Measurements from ENCODE around the gene FBXO3.

FBXO3 gene

GRCh38 chr11:33700502-33701271 lies 73.6 kb downstream of the FBXO3 start, which contains the start of gene C11orf91:
C11orf91 (minus strand) TSS chr11:33700826; CDS start chr11:33700740, 86 bp downstream.
- DNase-seq = peak; percentile 43

DNA sequence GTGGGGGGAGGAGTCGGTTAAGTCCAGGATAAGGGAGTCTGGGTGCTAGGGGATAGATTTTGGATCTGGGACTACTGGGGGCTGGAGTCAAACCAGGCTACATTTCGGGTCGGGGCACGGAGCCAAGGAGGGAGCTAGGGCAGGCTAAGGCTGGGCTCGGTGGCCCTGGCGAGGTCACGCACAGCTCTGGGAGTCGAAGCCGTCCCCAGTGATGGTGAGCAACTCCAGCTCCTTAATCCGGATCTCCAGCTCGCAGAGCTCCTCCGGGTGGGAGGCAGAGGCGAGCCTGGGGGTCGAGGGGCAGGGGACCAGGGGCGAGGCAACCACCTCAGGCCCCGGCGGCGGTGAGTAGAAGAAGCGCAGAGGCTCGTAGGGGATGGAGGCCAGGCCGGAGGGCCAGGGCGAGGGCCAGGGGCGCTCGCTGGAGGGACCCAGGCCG lies 74.2 kb downstream of the FBXO3 start:
- no peak for DNase-seq

- DNase-seq = no peak
These were observed 74.7 kb downstream of the FBXO3 start for GRCh38 chr11:33699515-33700062.

DNA sequence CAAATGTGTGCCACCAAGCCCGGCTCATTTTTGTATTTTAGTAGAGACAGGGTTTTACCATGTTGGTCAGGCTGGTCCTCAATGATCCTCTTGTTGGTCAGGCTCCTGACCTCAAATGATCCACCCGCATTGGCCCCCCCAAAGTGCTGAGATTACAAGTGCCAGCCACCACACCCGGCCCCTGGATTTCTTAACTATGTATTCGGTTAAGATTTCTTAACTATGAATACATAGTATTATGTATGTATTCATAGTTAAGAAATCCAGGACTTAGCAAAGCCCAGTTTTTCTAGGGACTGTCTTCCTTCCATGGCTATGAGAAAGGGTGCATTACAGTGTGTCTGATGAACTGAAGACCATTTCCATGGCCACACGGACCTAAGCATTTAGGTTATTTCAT lies 75.4 kb downstream of the FBXO3 start:
- no peak for DNase-seq

DNA sequence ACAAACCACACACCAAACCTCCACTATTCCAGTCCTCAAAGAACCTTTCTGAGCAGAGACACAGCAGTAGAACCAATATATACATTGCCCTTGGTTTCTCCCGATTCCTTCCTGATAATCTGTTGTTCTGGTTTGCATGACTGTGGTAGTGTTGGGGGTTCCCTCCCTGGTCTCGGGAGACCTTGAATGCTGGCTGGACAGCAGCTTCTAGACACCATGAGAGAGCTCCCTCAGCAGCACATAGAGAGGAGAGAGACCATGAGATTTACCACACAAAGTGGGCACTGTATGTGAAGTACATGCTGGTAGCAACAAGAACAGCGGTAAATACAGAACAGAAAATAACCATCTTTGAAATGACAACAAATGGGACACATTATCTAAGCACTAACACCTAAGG lies 76.3 kb downstream of the FBXO3 start:
- no peak for DNase-seq

- DNase-seq = no peak
These were observed 77.2 kb downstream of the FBXO3 start for GRCh38 chr11:33696931-33697638.

- DNase-seq = no peak
These were observed 77.9 kb downstream of the FBXO3 start for GRCh38 chr11:33696411-33696810.

DNA sequence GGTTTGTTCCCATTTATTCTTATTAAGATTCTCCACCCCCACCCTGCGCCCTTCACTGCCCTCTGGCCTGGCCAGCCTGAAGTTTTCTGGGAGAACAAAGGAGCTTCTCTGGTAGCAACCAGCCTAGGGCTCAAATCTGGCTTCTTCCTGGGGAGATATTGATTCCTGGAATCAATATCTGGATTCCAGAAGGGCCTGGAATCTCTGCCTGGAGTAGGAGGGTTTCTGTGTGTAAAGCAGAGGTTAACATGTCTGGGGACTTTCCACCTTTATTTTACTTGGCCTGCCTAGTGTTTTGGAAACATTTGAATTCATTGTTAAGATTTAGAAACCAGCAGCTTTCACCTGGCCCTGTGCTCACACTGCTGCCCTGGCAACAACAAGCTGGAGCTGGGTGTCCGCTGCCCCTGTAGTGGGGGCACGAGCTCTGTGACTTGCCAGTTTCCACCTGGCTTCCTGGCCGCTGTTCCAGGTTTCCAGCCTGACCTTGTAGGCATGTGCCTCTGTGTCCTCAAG lies 79.2 kb downstream of the FBXO3 start:
- DNase-seq = no peak

- no peak for DNase-seq
These were observed 79.8 kb downstream of the FBXO3 start for GRCh38 chr11:33694346-33695050.

- no peak for DNase-seq
These were observed 81.8 kb downstream of the FBXO3 start for GRCh38 chr11:33692541-33692940.

DNA sequence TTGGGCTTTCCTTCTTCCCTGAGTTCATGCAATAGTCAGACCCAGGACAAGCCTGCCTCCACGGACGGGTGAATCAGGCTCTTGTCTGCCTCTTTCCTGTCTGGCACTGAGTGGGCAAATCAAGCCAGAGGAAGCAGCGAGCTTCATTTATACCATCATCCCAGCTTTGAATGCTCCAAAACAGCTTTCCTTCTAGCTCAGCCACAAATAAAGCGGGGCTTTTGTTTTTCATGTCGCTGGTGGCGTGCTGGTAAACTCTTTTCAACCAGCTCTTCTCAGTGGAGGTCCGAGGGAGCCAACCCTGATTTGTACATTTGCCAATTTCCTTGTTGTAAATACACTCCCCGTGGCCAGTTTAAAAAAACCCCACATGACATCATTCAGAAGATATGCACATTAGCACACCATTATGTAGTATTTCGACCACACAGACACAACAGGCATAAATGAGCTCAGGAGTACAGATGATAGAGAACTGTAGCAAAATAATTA lies 82.3 kb downstream of the FBXO3 start:
- peak; percentile 72 for DNase-seq

GRCh38 chr11:33691066-33691864 lies 83.1 kb downstream of the FBXO3 start:
- DNase-seq = no peak

Measured in NCI-H2081 treated with DMSO at 0.1 percent for 48 hours (cell line).